Kidney (tissue), 14 donors: ENCODE data around the gene FAM89A. TPM values are rescaled to one million over a fixed set of nuclear protein-coding genes. Genes with fewer than 3 reads are reported as not detected.

ENCODE experiments used
- DNase-seq, 5 donors: peaks; one replicate each; pipeline ENCODE4 v3.0.0-alpha.2; 2013 to 2020
- FAIRE-seq: peaks from 2 replicates; lab custom pipeline; 2012; peaks lifted over from hg19 to GRCh38; lab: Jason Lieb, UNC
- H3K27ac ChIP-seq, 2 donors: one replicate each; pipeline ENCODE4 v1.7.0; 2013; ENCODE audit warnings: low read depth in 2 of 2, low read length in 2 of 2, inconsistent platforms in 1 of 2
- H3K27me3 ChIP-seq: one replicate; pipeline ENCODE4 v1.7.1; 2013; ENCODE audit warnings: low read length, inconsistent platforms; ENCODE audit not compliant: control insufficient read depth, insufficient read depth
- H3K36me3 ChIP-seq, 3 donors: one replicate each; pipeline versions ENCODE4 v1.7.0 to v1.7.1; 2013; ENCODE audit warnings: low read length in 3 of 3, control low read depth in 1 of 3, inconsistent platforms in 1 of 3; ENCODE audit not compliant: insufficient read depth in 3 of 3, control insufficient read depth in 2 of 3
- H3K4me1 ChIP-seq, 3 donors: one replicate each; pipeline versions ENCODE4 v1.7.0 to v1.7.1; 2013; ENCODE audit warnings: low read length in 3 of 3, inconsistent platforms in 1 of 3, low read depth in 1 of 3; ENCODE audit not compliant: control insufficient read depth in 2 of 3, insufficient read depth in 2 of 3
- H3K4me3 ChIP-seq, 3 donors: one replicate each; pipeline versions ENCODE4 v1.7.0 to v1.8.1; 2013; ENCODE audit warnings: low read length in 3 of 3, control low read depth in 1 of 3, inconsistent platforms in 1 of 3
- H3K9ac ChIP-seq, 3 donors: one replicate each; pipeline versions ENCODE4 v1.7.0 to v1.7.1; 2013; ENCODE audit warnings: low read length in 3 of 3, control low read depth in 1 of 3, inconsistent platforms in 1 of 3
- H3K9me3 ChIP-seq, 3 donors: one replicate each; pipeline versions ENCODE4 v1.7.0 to v1.7.1; 2013; ENCODE audit warnings: low read length in 3 of 3, control low read depth in 1 of 3, inconsistent platforms in 1 of 3; ENCODE audit not compliant: control insufficient read depth in 2 of 3, insufficient read depth in 1 of 3
- CTCF ChIP-seq: IDR thresholded peaks from 3 replicates; pipeline ENCODE4 v1.5.1; 2012; ENCODE audit warnings: mild to moderate bottlenecking, moderate library complexity, borderline replicate concordance; ENCODE audit not compliant: insufficient read depth; ENCODE audit errors: extremely low read depth
- intact Hi-C: fragments of 100-400 bp; cut with DNase I; formaldehyde crosslinking; loops from one replicate; pipeline ENCODE4 v1.11.1; 2022
- polyA plus RNA-seq: library from polyadenylated mRNA; stranded (reverse); fragments of 350-450 nt; fragmentation: Illumina TruSeq; extraction: RNeasy Lipid Tissue Mini Kit (QIAGEN cat#74804); gene quantifications from one replicate; pipeline ENCODE4 v1.2.3, GENCODE V29; 2014; ENCODE audit warnings: low read depth, low replicate concordance; ENCODE audit not compliant: insufficient read depth
- total RNA-seq: library from RNA; stranded (reverse); fragmentation: NEBNext Ultra II Directional; extraction: Animal tissue kit (Norgen Biotek cat#: 25700); gene quantifications from one replicate; pipeline ENCODE4 v1.2.1, GENCODE V29; 2021
- donor health status: control.
- donor health status: control.
- donor health status: control.
- donor health status: control.
- donor health status: control.
- donor health status: DM: yes; HTN: yes; CAD: no.
- donor health status: Normal renal cell carcinoma (clear cell type).

The FAM89A gene
- total and polyA plus RNA-seq, 2 donors from 2014 or later = 14.9 to 19.9 TPM

GRCh38 chr1:231020139-231020601 lies 19.9 kb downstream of the FAM89A start:
- intact Hi-C loops = no loop called here
- Histone ChIP-seq H3K4me1 (no peaks in the 10 kb centered on the region), H3K4me3 (no peak overlapping the region), H3K36me3 (peaks cover 0 to 2% (median 0%) of the 10 kb centered on the region in 3 donors), H3K9ac (no peak overlapping the region), H3K27ac (no peak overlapping the region), H3K9me3 (no peaks in the 10 kb centered on the region), H3K27me3 (no peaks in the 10 kb centered on the region)
- TF ChIP-seq CTCF = no peak
- DNase-seq (no peak), FAIRE-seq (no peak)

- Histone ChIP-seq H3K4me1 (no peaks in the 10 kb centered on the region), H3K36me3 (peaks cover 0 to 2% (median 0%) of the 10 kb centered on the region in 3 donors), H3K27me3 (no peaks in the 10 kb centered on the region), H3K27ac (no peak overlapping the region), H3K9me3 (no peaks in the 10 kb centered on the region), H3K4me3 (no peak overlapping the region), H3K9ac (no peak overlapping the region)
- no peak for DNase-seq
- intact Hi-C loops = no loop called here
- no peak for FAIRE-seq
- TF ChIP-seq CTCF = no peak
Measured at GRCh38 chr1:231019711-231020110, 20.3 kb downstream of the FAM89A start.

GRCh38 chr1:231016966-231017365 lies 23.1 kb downstream of the FAM89A start:
- Histone ChIP-seq H3K27ac (no peak overlapping the region), H3K4me1 (no peaks in the 10 kb centered on the region), H3K9ac (no peak overlapping the region), H3K9me3 (no peaks in the 10 kb centered on the region), H3K27me3 (no peaks in the 10 kb centered on the region), H3K36me3 (peaks cover 0 to 2% (median 0%) of the 10 kb centered on the region in 3 donors), H3K4me3 (no peak overlapping the region)
- FAIRE-seq = no peak
- intact Hi-C loops = no loop called here
- TF ChIP-seq CTCF = no peak
- no peak for DNase-seq

GRCh38 chr1:231016234-231016633 lies 23.8 kb downstream of the FAM89A start:
- intact Hi-C loops = no loop called here
- Histone ChIP-seq H3K4me3 (no peak overlapping the region), H3K27ac (no peak overlapping the region), H3K9ac (no peak overlapping the region), H3K27me3 (no peaks in the 10 kb centered on the region), H3K9me3 (no peaks in the 10 kb centered on the region), H3K4me1 (no peaks in the 10 kb centered on the region), H3K36me3 (peaks cover 0 to 4% (median 0%) of the 10 kb centered on the region in 3 donors)
- DNase-seq (no peak), FAIRE-seq (no peak)
- TF ChIP-seq CTCF = no peak
